Panc1 (cell line): ENCODE data around the gene AKT3.

Source experiments
- SIN3A ChIP-seq: IDR thresholded peaks from 2 replicates; pipeline ENCODE4 v1.6.1; 2012; ENCODE audit warnings: low read depth, mild to moderate bottlenecking, low read length, moderate library complexity, borderline replicate concordance; ENCODE audit not compliant: insufficient read depth
- TCF7L2 ChIP-seq: IDR thresholded peaks from 2 replicates; pipeline ENCODE4 v1.6.1; 2011; ENCODE audit warnings: mild to moderate bottlenecking, low read depth, low read length, inconsistent platforms
- TF ChIP-seq, protein P1 (sequence below): fragments of 450-650 bp; IDR thresholded peaks from 2 replicates; pipeline ENCODE4 v1.5.1; 2017; ENCODE audit warnings: mild to moderate bottlenecking

DNA sequence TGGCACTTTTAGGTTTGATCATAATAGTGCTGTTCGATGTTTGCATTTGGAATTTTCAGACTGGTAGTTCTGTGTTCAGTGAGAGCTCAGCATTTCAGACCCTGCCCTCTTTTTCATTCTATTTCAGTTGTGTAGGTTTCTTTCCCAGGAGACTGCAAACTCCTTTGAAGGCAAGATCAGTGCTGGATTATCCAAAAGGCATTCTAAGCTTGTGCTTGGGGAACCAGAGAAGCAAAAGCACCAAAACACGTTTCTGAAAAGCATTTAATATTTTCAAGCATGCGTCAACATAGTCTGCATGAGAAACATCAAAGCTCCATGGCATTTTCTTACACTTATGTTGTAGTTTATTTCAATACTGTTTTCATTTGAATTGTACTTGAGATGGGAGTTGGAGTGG lies 302.2 kb downstream of the AKT3 start:
- TF ChIP-seq, protein P1, sequence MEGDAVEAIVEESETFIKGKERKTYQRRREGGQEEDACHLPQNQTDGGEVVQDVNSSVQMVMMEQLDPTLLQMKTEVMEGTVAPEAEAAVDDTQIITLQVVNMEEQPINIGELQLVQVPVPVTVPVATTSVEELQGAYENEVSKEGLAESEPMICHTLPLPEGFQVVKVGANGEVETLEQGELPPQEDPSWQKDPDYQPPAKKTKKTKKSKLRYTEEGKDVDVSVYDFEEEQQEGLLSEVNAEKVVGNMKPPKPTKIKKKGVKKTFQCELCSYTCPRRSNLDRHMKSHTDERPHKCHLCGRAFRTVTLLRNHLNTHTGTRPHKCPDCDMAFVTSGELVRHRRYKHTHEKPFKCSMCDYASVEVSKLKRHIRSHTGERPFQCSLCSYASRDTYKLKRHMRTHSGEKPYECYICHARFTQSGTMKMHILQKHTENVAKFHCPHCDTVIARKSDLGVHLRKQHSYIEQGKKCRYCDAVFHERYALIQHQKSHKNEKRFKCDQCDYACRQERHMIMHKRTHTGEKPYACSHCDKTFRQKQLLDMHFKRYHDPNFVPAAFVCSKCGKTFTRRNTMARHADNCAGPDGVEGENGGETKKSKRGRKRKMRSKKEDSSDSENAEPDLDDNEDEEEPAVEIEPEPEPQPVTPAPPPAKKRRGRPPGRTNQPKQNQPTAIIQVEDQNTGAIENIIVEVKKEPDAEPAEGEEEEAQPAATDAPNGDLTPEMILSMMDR = no peak
- TF ChIP-seq SIN3A (no peak), TCF7L2 (no peak)
